ENCODE results near the gene ARHGEF39. TPM values are rescaled to one million over a fixed set of nuclear protein-coding genes. Genes with fewer than 3 reads are reported as not detected.
"Not testable (repeated sequence)": the region's sequence is repeated elsewhere in the genome, so short reads cannot be mapped to it uniquely, and the experiment has no call there.

The ARHGEF39 gene
- total RNA-seq, 1 donor from 2014 or later, result not detected

- DNase-seq (ENCODE audit: low read depth), result no peak
Measured at GRCh38 chr9:35627575-35627974, 37.4 kb downstream of the ARHGEF39 start.

GRCh38 chr9:35619800-35620158, 45.2 kb downstream of the ARHGEF39 start:
- peak; percentile 70 for DNase-seq (ENCODE audit: low read depth)

GRCh38 chr9:35618854-35619799, 45.9 kb downstream of the ARHGEF39 start:
- peak; percentile 76 for DNase-seq (ENCODE audit: low read depth)

GRCh38 chr9:35618325-35618727, 46.7 kb downstream of the ARHGEF39 start, which contains the start of gene CD72:
Gene CD72 (minus strand): TSS chr9:35618413. CDS start chr9:35618303, 110 bp downstream.
- DNase-seq (ENCODE audit: low read depth), result no peak

GRCh38 chr9:35617548-35617947, 47.4 kb downstream of the ARHGEF39 start:
- DNase-seq (ENCODE audit: low read depth), result no peak

GRCh38 chr9:35616681-35617459, 48.1 kb downstream of the ARHGEF39 start:
- DNase-seq (ENCODE audit: low read depth), result peak; percentile 43

GRCh38 chr9:35615981-35616680, 48.9 kb downstream of the ARHGEF39 start:
- no peak for DNase-seq (ENCODE audit: low read depth)

GRCh38 chr9:35612843-35613242, 52.2 kb downstream of the ARHGEF39 start:
- no peak for DNase-seq (ENCODE audit: low read depth)

GRCh38 chr9:35612066-35612465, 52.9 kb downstream of the ARHGEF39 start:
- not testable (repeated sequence) for DNase-seq (ENCODE audit: low read depth)

- DNase-seq (ENCODE audit: low read depth), result peak; percentile 57
Measured at GRCh38 chr9:35611230-35611797, 53.7 kb downstream of the ARHGEF39 start.

- no peak for DNase-seq (ENCODE audit: low read depth)
Measured at GRCh38 chr9:35609820-35610163, 55.2 kb downstream of the ARHGEF39 start.

Small RNA genes lying within 50 kb of the gene (microRNA-seq; reads per million reads assigned to microRNA genes)
- gene MIR6852, result 0.48 reads per million

Other genes with a start within 250 kb of the ARHGEF39 start
- 39.8 and 57.0 TPM in 2 replicates for gene RUSC2, start 175.1 kb downstream of the ARHGEF39 start, total RNA-seq
- gene TESK1, start 59.9 kb downstream of the ARHGEF39 start, total RNA-seq, result 63.5 and 76.8 TPM in 2 replicates
- gene CD72, start 46.8 kb downstream of the ARHGEF39 start, total RNA-seq, result 2.2 TPM in 2 replicates
- gene SIT1, start 14.3 kb downstream of the ARHGEF39 start, total RNA-seq, result not detected in 2 replicates
- 1,100 and 3,603 TPM in 2 replicates for gene RMRP, start 7.2 kb downstream of the ARHGEF39 start, total RNA-seq
- gene CCDC107, start 6.9 kb downstream of the ARHGEF39 start, total RNA-seq, result 9.8 and 14.0 TPM in 2 replicates
- 0.10 TPM in 1 of 2 replicates, not detected in the other for gene CA9, start 8.7 kb upstream of the ARHGEF39 start, total RNA-seq
- 13,316 and 13,583 TPM in 2 replicates for gene TPM2, start 24.7 kb upstream of the ARHGEF39 start, total RNA-seq
- gene TLN1, start 67.0 kb upstream of the ARHGEF39 start, total RNA-seq, result 219 and 242 TPM in 2 replicates
- gene CREB3, start 67.5 kb upstream of the ARHGEF39 start, total RNA-seq, result 69.1 and 79.9 TPM in 2 replicates
- gene GBA2, start 84.0 kb upstream of the ARHGEF39 start, total RNA-seq, result 31.9 and 34.4 TPM in 2 replicates
- 15.5 and 17.3 TPM in 2 replicates for gene RGP1, start 84.1 kb upstream of the ARHGEF39 start, total RNA-seq
- gene MSMP, start 89.1 kb upstream of the ARHGEF39 start, total RNA-seq, result not detected in 2 replicates
- gene NPR2, start 126.4 kb upstream of the ARHGEF39 start, total RNA-seq, result 8.2 and 17.3 TPM in 2 replicates
- gene SPAG8, start 147.1 kb upstream of the ARHGEF39 start, total RNA-seq, result 3.4 TPM in 2 replicates
- gene HINT2, start 149.8 kb upstream of the ARHGEF39 start, total RNA-seq, result 24.4 and 30.0 TPM in 2 replicates
- gene FAM221B, start 163.5 kb upstream of the ARHGEF39 start, total RNA-seq, result not detected in 2 replicates
- gene TMEM8B, start 164.0 kb upstream of the ARHGEF39 start, total RNA-seq, result 6.8 and 8.8 TPM in 2 replicates
- gene OR13J1, start 205.2 kb upstream of the ARHGEF39 start, total RNA-seq, result not detected in 2 replicates
- gene HRCT1, start 241.0 kb upstream of the ARHGEF39 start, total RNA-seq, result 0.37 and 1.5 TPM in 2 replicates
- not detected in 2 replicates for gene SPAAR, start 244.3 kb upstream of the ARHGEF39 start, total RNA-seq